Heart left ventricle (tissue), 16 donors: Measurements from ENCODE around the gene TAS2R60. TPM values are rescaled to one million over a fixed set of nuclear protein-coding genes. Genes with fewer than 3 reads are reported as not detected.

Experiments used
- ATAC-seq, 4 donors: fragments of 200-7000 bp; cut with Tn5 transposase; one replicate each; pipeline ENCODE4 v1.9.1; 2020 to 2022; ENCODE audit warnings: moderate library complexity in 4 of 4, mild to moderate bottlenecking in 3 of 4, moderate number of reproducible peaks in 1 of 4
- DNase-seq, 5 donors: peaks; one replicate each; pipeline ENCODE4 v3.0.0-alpha.2; 2020
- H3K27ac ChIP-seq, 12 donors: fragments of 200-600 bp; sonication (generic) in 4 of 12; one replicate each; pipeline versions ENCODE4 v1.5.0 to v1.8.0; 2016 to 2022; ENCODE audit warnings: mild to moderate bottlenecking in 2 of 12
- H3K27me3 ChIP-seq, 9 donors: fragments of 200-600 bp; sonication (generic) in 2 of 9; one replicate each; pipeline versions ENCODE4 v1.5.1 to v1.8.0; 2016 to 2022; ENCODE audit warnings: mild to moderate bottlenecking in 3 of 9
- H3K36me3 ChIP-seq, 9 donors: fragments of 200-600 bp; sonication (generic) in 2 of 9; one replicate each; pipeline versions ENCODE4 v1.5.0 to v1.8.0; 2018 to 2022; ENCODE audit warnings: mild to moderate bottlenecking in 2 of 9
- H3K4me1 ChIP-seq, 12 donors: fragments of 200-600 bp; sonication (generic) in 4 of 12; one replicate each; pipeline versions ENCODE4 v1.5.0 to v1.8.0; 2016 to 2022; ENCODE audit warnings: mild to moderate bottlenecking in 3 of 12
- H3K4me3 ChIP-seq, 12 donors: fragments of 200-600 bp; sonication (generic) in 4 of 12; one replicate each; pipeline versions ENCODE4 v1.5.0 to v1.8.0; 2017 to 2022; ENCODE audit warnings: mild to moderate bottlenecking in 9 of 12, moderate library complexity in 4 of 12
- H3K9me3 ChIP-seq, 12 donors: fragments of 200-600 bp; sonication (generic) in 4 of 12; one replicate each; pipeline versions ENCODE4 v1.5.0 to v1.8.0; 2016 to 2022; ENCODE audit warnings: mild to moderate bottlenecking in 1 of 12
- POLR2A ChIP-seq, 2 donors: fragments of 450-650 bp; IDR thresholded peaks; one replicate each; pipeline ENCODE4 v1.6.1; 2017; ENCODE audit warnings: antibody characterized with exemption in 2 of 2, mild to moderate bottlenecking in 2 of 2, moderate library complexity in 2 of 2
- WGBS, 4 donors: extraction: QIAGEN DNeasy Blood & Tissue Kit in 2 of 4; methylation state at CpG; one replicate each; pipeline versions ENCODE4 v1.1.5 to v1.1.7; 2013 to 2018; 5-methylcytosine and 5-hydroxymethylcytosine counted together
- intact Hi-C, 10 donors: fragments of 100-400 bp; cut with DNase I; formaldehyde crosslinking; loops; one replicate each; pipeline versions ENCODE4 v1.11.1 to v1.14.2; 2022
- polyA plus RNA-seq, 2 donors: library from polyadenylated mRNA; stranded (reverse); fragments of 200-250 nt; gene quantifications; one replicate each; pipeline ENCODE4 v1.2.3, GENCODE V29; 2013
- total RNA-seq, 9 donors: library from RNA; depleted of rRNA in 2 of 9; stranded (reverse); fragments of >200 nt in 2 of 9; fragmentation: NEBNext Ultra II Directional in 3 of 9; extraction: Animal tissue kit (Norgen Biotek cat#: 25700) in 3 of 9; gene quantifications; one replicate each; pipeline versions ENCODE4 v1.1.0 to v1.2.4, GENCODE V29; 2016 to 2023
- TF ChIP-seq, protein P1 (sequence below), 12 donors: fragments of 200-600 bp; sonication (generic) in 4 of 12; IDR thresholded peaks; one replicate each; pipeline versions ENCODE4 v1.5.0 to v1.8.0; 2018 to 2022; ENCODE audit warnings: antibody characterized with exemption in 12 of 12, mild to moderate bottlenecking in 5 of 12
- donor health status: ischemic (EF 13 %, LVEDD 7.1; RV severe dilation, severe dysfunction).
- donor health status: healthy with polysubstance abuse.
- donor health status: DM: no; HTN: yes; CAD: no.
- donor health status: DM: no; HTN: no; CAD: no.
- donor health status: ischemic (EF 25% LVEDD 6.9; RV normal size, moderate dysfunction).
- donor health status: ischemic (EF 25% LVEDD 5.7; RV mildly dilated, moderate dysfunction).
- donor health status: healthy.
- donor health status: DM: yes; HTN: yes; CAD: no.
- donor health status: ischemic (EF 35%, LVEDD 5.7; RV mildly dilated, moderate dysfunction).
- donor health status: nonischemic (EF 11% LVEDD 7.7; RV severe dilation, severe dysfunction).
- donor health status: DM: yes; HTN: yes; CAD: no.
- donor health status: PGD.
- donor health status: ischemic (EF 29% LVEDD 5.4; RV normal size, mild dysfunction).
- donor health status: nonischemic (EF 23%, LVEDD 6.1; RV moderate dilation, normal function).

TAS2R60 gene
- total and polyA plus RNA-seq, 11 donors = not detected

DNA sequence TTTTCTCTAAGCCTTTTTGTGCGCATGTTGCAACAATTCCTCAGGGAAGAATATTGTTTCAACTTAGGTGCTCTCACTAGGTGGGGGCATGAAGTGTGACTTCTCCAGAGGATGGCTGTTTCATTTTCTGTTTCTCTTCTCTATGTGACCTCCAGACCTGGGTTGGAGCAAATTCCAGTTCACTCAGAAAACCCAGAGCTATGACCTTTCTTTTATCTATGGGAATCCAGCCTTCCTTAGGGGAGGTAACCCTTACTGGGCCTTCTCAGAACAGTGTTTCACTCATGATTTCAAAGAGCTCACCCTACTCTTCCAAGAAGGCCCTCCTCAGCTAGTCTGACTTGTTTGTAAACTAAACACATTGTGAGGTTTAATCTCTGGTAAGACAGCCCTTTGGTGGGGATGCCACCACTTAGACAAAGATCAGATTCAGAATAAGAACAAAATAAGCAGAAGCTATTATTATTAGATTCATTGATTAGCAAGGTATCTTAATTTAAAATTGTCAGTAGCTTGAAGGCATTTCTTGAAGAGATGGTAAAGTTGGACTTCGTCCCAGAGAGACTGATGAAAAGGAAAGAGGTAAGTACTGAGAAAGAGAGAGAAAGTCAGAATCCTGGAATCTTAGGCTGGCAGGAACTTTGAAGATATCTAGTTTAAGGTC, 16.6 kb upstream of the TAS2R60 start:
- Histone ChIP-seq H3K36me3 (no peaks in the 10 kb centered on the region), H3K27ac (no peak overlapping the region), H3K27me3 (no peaks in the 10 kb centered on the region), H3K4me3 (no peak overlapping the region), H3K4me1 (peaks cover 0 to 5% (median 0%) of the 10 kb centered on the region in 12 donors), H3K9me3 (no peaks in the 10 kb centered on the region)
- TF ChIP-seq, protein P1, sequence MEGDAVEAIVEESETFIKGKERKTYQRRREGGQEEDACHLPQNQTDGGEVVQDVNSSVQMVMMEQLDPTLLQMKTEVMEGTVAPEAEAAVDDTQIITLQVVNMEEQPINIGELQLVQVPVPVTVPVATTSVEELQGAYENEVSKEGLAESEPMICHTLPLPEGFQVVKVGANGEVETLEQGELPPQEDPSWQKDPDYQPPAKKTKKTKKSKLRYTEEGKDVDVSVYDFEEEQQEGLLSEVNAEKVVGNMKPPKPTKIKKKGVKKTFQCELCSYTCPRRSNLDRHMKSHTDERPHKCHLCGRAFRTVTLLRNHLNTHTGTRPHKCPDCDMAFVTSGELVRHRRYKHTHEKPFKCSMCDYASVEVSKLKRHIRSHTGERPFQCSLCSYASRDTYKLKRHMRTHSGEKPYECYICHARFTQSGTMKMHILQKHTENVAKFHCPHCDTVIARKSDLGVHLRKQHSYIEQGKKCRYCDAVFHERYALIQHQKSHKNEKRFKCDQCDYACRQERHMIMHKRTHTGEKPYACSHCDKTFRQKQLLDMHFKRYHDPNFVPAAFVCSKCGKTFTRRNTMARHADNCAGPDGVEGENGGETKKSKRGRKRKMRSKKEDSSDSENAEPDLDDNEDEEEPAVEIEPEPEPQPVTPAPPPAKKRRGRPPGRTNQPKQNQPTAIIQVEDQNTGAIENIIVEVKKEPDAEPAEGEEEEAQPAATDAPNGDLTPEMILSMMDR (IDR thresholded peaks at IDR 0.05) = no peak
- no peak for TF ChIP-seq POLR2A (IDR thresholded peaks at IDR 0.05)
- WGBS, 4 donors = 84 to 97% (median 91%) methylated on average over 2 of the region's 2 CpGs
- intact Hi-C loops = loop anchor here in 1 of 10 donors (10.0 kb wide), 1 partner anchor 68 kb away; no protein-coding TSS in a partner anchor
- no peak for ATAC-seq
- DNase-seq = no peak

DNA sequence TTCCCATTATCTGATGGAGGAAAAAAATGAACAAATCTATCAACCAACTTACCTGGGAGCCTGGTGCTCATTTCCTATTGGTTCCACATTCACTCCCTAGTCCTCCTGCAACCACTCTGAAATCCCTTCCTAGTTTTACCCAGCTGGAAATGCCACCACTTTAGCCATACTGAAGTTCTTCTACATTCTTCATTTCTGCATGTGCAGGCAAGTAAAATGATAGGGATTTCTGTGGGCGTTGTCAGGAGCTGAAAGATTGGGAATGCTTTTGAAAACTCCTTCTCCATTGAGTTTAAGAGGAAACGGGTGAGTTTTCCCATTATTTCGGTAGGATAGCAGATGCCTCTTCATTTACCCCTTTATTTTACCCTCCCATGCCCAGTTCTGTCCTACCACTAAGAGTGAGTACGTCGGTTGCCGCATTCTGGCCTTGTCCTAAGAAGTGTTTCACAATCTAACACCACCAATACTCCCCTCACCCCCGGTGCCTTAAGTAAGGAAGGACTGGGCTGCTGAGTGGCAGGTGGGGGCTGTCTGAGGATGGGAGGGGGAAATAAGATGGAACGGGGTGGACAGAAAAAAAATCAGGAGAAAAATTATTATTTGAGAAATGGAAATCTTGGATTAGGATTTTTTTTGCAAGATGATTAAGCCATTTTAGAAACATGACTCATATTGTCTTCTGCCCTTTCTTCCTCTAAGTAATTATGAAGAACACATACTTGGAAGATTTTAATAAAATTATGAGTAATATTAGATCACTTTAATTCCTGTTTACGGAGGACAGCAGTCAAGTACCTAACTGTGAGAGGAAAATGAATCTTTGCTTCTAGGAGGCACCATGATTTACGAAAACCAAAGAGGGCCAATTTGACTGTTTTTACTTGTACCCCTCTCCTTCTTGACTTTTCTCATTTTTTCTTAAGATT, 13.2 kb upstream of the TAS2R60 start:
- 80 to 84% (median 83%) methylated on average over 10 of the region's 10 CpGs for WGBS, 4 donors
- TF ChIP-seq POLR2A (IDR thresholded peaks at IDR 0.05) = no peak
- TF ChIP-seq, protein P1 (IDR thresholded peaks at IDR 0.05) = no peak
- no peak overlapping the region for H3K27ac ChIP-seq
- intact Hi-C loops = loop anchor here in 1 of 10 donors (10.0 kb wide), 1 partner anchor 65 kb away; no protein-coding TSS in a partner anchor
- ATAC-seq (no peak), DNase-seq (no peak)
- H3K9me3 ChIP-seq = no peaks in the 10 kb centered on the region
- no peak overlapping the region for H3K4me3 ChIP-seq
- H3K27me3 ChIP-seq = no peaks in the 10 kb centered on the region
- H3K36me3 ChIP-seq = no peaks in the 10 kb centered on the region
- H3K4me1 ChIP-seq = peaks cover 0 to 5% (median 0%) of the 10 kb centered on the region in 12 donors

DNA sequence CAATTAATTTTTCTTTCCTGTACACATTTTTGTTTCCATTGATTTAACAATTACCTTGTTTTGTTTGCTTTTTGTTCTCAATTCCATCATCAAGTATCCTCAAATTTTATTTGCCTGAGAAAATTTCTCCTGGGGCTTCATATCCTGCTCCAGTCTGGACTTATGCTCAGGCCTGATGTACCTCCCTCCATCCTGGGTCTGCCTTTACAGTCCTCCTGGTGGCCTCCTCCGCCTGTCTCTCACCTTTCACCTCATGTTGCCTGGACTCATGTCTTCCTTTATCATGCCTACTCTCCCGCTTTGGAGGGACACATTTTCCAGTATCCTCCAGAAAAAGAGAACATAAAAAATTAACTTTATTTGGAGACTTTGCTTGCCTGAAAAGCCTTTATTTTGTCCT, 12.1 kb upstream of the TAS2R60 start:
- no peaks in the 10 kb centered on the region for H3K27me3 ChIP-seq
- H3K36me3 ChIP-seq = no peaks in the 10 kb centered on the region
- intact Hi-C loops = no loop called here
- ATAC-seq (no peak), DNase-seq (no peak)
- peaks cover 0 to 5% (median 0%) of the 10 kb centered on the region in 12 donors for H3K4me1 ChIP-seq
- H3K9me3 ChIP-seq = no peaks in the 10 kb centered on the region
- H3K27ac ChIP-seq = no peak overlapping the region
- TF ChIP-seq, protein P1 (IDR thresholded peaks at IDR 0.05) = no peak
- TF ChIP-seq POLR2A (IDR thresholded peaks at IDR 0.05) = no peak
- no peak overlapping the region for H3K4me3 ChIP-seq
- 49 to 89% (median 69%) methylated on average over 2 of the region's 2 CpGs for WGBS, 4 donors

DNA sequence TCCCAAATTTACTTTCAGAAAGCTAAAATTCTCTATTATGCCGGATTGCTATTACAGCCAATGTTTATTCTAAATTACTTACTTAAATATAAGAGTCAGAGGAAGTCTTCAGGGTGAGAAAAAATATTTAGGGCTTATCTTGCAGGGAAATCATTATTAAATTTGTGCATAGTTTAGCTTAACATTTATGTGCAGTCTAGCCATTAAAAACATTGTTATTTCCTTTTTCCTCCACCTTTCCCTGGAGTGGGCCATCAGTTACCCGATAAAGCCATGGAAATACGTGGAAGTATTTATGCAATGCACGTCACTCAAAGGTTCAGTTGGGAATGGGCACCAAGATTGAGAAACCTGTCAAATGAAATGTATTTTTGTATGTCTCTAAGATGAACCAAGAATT, 9.5 kb upstream of the TAS2R60 start:
- no peak for TF ChIP-seq POLR2A (IDR thresholded peaks at IDR 0.05)
- TF ChIP-seq, protein P1 (IDR thresholded peaks at IDR 0.05) = no peak
- H3K36me3 ChIP-seq = no peaks in the 10 kb centered on the region
- intact Hi-C loops = no loop called here
- ATAC-seq (no peak), DNase-seq (no peak)
- no peaks in the 10 kb centered on the region for H3K9me3 ChIP-seq
- WGBS, 4 donors = 73 to 81% (median 75%) methylated on average over 4 of the region's 4 CpGs
- H3K4me1 ChIP-seq = peaks cover 0 to 5% (median 0%) of the 10 kb centered on the region in 12 donors
- no peak overlapping the region for H3K4me3 ChIP-seq
- no peak overlapping the region for H3K27ac ChIP-seq
- H3K27me3 ChIP-seq = no peaks in the 10 kb centered on the region
